ENCODE results near the gene ARHGAP23.

GRCh38 chr17:38405654-38406053, 22.6 kb upstream of the ARHGAP23 start:
- TF ChIP-seq EZH2 (IDR thresholded peaks at IDR 0.05; ENCODE audit: borderline replicate concordance, low read length) (no peak), CTCF (IDR thresholded peaks at IDR 0.05; ENCODE audit: low read length) (no peak)

Measured in OCI-LY1 (cell line).